GM18499 (cell line): ENCODE data around the gene RAI1.

Experiments used
- ATAC-seq: cut with Tn5 transposase; IDR thresholded peaks from one replicate; pipeline ENCODE4 v1.9.1; 2021; ENCODE audit warnings: moderate number of reproducible peaks; ENCODE audit not compliant: insufficient read depth, unreplicated experiment

The RAI1 gene

GRCh38 chr17:17779015-17779611, 97.9 kb downstream of the RAI1 start:
- ATAC-seq, result no peak

- ATAC-seq, result no peak
Observed at GRCh38 chr17:17780922-17781590, 99.8 kb downstream of the RAI1 start.

DNA sequence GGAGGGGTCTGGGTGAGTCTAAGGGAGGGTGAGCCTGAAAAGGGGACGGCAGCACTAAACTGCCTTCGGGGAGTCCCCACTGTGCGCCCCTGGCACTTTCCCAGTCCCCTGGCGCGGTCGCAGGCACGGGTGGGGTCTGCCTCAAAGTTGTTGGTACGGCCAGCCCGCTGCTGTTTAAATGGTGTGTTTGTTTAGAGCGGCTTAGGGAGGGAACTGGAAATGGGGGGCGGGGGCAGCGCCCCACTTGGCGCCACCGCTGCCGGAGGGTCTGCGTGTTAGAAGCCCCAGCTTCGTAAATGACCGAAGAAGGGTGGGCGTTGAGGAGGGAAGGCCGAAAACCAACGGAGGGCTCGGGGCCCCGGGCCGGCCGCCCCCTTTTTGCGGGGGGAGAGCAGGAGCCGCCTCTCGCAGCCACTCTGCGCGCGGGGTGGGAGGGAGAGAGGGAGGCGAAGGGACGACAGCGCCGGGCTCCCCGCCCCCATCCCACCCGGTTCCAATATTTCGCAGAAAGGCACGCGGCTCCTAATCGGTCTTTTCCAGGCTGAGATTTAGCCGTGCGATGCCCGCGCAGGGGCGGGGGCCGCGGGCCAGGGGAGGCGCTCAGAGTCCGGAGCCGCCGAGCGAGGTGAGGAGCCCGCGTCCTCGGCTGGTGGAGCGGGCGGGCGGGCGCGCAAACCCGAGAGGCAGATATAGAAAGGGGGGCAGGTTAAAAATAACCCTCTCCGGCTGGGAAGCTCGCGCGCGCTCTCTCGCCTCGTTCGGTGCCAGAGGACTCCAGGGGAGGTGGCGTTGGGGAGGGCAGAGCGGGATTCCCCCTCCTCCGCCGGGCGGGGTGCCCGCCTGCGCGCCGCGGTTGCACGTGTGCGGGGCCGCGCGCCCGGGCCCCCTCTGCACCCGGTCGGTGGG, 100.6 kb downstream of the RAI1 start:
- no peak for ATAC-seq

GRCh38 chr17:17782523-17783115, 101.4 kb downstream of the RAI1 start:
- no peak for ATAC-seq

GRCh38 chr17:17783116-17783824, 102.0 kb downstream of the RAI1 start:
- no peak for ATAC-seq

- no peak for ATAC-seq
Observed at GRCh38 chr17:17783825-17784656, 102.8 kb downstream of the RAI1 start.

DNA sequence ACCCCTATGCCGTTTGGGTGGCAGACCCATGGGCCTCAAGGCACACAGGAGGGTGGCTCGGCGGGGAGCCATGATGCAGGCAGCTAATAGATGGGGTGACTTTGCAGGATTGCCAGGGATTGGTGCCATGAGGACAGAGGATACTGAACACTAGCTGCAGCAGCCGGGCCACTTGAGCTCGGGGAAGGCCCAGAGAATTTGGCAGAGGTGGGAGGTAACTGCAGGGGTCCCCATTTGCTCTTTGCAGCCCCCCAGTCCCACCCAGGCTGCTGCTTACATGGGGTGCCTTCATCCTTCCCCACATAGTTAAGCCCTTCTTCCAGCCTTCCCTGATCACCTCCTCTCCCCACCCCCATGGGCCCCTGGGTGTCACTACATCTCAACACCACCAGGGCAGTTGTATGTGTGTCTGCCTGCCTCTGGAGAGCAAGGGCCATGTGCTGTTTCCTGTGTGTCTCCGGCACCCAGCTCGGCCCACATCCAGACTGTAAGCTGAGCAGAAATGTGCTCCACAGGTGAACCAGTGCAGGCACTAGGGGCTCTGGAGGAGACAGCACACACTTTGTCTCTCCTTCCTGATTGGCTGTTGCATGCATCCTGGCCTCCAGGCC, 103.5 kb downstream of the RAI1 start:
- ATAC-seq, result no peak

GRCh38 chr17:17785407-17785806, 104.1 kb downstream of the RAI1 start:
- no peak for ATAC-seq

DNA sequence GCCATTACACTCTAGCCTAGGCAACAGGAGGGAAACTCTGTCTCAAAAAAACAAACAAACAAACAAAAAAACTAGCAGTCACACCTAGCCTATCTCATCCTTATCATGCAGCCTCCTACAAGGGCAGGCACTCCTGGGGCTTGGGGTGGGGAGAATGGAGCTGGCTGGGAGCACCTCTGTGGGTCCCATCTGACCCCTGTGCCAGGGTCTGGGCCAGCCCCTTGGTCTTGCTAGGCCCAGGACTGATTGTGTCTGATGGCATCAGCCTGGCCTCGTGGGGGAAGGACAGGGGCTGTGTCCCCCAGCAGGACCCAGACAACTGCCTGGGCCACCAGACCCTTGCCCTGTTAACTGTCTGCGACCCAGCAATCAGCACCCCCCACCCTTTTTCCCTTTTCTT, 105.7 kb downstream of the RAI1 start:
- no peak for ATAC-seq

DNA sequence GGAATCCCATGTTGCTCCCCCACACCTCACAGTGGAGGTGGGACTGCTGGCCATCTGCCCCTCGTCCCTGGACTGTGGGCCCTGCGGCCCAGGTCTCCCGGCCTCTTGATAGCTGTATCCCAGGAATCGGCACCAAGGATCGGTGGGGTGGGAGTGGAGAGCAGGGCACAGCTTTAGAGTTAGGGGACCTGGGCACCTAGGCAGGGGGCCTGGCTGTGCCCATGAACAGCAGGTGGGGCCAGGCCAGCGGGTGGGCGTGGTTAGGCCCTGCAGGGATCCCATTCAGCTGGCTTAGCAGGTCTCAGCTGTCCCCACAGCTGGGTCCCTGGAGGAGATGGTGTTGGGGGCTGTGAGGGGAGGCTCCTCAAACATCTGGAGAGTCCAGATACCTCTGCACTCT, 106.3 kb downstream of the RAI1 start:
- ATAC-seq, result no peak

GRCh38 chr17:17788967-17789366, 107.7 kb downstream of the RAI1 start:
- ATAC-seq, result no peak

DNA sequence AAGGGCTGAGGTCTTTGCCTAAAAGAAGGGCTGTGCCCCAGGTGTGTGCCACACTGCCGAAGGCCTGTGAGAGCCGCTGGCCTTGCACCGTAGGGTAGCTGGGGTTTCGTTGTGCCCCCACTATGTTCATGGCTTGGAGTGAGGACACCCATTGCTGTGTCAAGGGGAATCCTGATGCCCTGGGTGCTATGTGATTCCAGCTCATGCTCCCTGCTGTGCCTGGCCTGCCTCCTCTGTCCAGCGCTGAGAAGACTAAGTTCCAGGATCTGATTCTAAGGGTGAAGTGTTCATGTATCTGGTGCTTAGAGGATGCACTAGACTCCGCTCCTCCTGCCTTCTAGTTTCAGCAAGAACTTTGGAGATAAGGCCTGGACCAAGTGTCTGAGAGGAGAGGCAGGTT, 108.2 kb downstream of the RAI1 start:
- no peak for ATAC-seq

- ATAC-seq, result no peak
Observed at GRCh38 chr17:17789828-17790636, 108.8 kb downstream of the RAI1 start.

GRCh38 chr17:17790637-17791464, 109.6 kb downstream of the RAI1 start:
- ATAC-seq, result no peak

DNA sequence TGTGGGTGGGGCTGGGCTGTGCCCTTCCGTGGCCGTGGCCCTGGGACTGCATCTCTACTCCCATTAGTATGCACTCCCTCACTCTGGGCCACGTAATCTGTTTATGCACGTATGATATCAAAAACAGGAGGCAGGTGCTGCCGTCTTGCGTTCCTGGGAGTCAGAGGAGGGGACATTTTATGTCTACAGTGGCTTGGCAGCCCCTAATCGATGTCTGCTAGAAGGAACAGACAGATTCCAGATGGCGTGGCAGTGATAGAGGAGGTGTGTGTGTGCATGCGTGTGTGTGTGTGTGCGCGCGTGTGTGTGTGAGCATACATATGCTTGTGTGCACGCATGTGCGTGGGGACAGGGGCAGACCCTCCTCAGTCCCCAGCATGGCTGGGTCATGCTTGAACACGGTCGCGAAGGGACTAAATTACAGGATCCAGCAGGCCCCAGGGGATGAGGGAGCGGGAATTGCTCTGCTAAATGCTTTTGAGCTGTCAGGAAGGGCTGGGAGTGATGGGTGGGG, 110.8 kb downstream of the RAI1 start:
- ATAC-seq, result no peak

GRCh38 chr17:17792551-17793377, 111.5 kb downstream of the RAI1 start:
- ATAC-seq, result no peak
